Stimulated activated CD4-positive, alpha-beta T cell treated with anti-CD3 and anti-CD28 coated beads, Interleukin-1b, Interleukin-23, amount 100 ng/mL, for 4 hours (primary cell): ENCODE measurements around the gene ZNF433.

Experiments used
- DNase-seq, 2 donors: peaks; one replicate each; pipeline ENCODE4 v3.0.0-alpha.2; 2020; ENCODE audit warnings: low read depth in 2 of 2

Gene ZNF433

DNA sequence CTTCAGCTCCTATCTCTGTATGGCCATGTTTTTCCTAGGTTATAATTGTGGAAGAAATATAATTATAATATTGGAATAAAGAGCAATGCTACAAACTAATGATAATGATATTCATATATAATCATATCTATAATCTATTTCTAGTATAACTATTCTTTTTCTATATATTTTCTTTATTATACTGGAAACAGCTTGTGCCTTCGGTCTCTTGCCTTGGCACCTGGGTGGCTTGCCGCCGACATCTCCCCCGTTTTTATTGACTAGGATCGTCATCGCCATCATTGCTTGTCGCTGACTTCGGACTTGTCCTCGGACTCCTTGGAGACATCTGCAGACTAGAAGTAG, 46.4 kb downstream of the ZNF433 start:
- DNase-seq: no peak

DNA sequence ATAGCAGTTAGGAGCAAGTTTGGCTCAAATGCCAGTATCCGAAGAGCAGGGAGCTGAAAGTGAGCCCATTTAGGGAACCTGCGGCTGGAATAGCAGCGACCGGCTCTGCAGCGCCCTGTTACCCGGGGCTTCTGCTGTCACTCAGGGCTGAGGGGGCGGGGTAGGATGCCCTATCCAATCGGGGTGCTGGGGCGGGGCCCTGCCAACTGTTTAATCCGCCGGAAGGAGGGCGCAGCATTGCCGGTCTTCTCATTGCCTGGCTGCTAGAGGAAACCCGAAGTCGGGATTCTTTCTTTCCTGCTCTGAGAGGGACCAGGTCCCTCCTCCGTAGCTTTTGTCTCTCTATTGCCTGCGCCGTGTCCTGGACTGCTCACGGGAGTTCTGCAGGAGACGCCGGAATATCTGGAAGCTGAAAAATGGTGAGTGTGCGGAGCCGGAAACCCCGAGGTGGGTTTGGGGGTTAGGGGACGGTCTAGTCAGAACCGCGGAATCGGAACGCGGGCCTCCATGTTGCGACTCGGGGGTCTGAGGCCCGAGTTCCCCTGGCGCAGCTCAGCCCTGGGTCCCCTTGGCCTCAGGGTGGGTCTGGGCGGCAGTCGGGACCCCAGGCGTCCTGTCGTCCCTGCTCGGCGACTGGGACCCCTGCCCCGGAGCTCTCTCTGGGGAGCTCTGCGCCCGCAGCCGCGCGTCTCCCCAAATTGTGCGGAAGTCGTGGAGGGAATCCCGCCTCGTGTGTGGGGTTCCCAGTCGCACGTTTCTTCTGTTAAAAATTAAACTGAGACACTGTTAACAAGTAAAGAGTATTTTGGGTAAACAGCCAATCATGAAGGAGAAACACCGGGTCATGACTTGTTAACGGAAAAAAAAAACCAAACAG, 47.8 kb downstream of the ZNF433 start:
- peak; percentile 81 to 93 for DNase-seq

DNA sequence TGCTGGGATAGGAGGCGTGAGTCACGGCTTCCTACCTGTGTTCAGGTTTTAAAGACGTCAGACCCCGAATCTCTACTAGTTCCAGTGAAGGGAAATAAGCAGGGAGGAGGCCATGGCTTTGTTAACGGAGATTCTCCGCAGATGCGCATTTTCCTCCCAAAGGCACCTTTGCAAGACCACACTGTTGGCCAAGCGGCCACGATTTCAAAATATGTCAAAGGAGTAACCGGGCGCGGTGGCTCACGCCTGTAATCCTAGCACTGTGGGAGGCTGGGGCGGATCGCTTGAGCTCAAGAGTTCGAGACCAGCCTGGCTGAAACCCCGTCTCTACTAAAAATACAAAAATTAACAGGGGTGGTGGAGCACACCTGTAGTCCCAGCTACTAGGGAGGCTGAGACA, 48.7 kb downstream of the ZNF433 start:
- no peak for DNase-seq

DNA sequence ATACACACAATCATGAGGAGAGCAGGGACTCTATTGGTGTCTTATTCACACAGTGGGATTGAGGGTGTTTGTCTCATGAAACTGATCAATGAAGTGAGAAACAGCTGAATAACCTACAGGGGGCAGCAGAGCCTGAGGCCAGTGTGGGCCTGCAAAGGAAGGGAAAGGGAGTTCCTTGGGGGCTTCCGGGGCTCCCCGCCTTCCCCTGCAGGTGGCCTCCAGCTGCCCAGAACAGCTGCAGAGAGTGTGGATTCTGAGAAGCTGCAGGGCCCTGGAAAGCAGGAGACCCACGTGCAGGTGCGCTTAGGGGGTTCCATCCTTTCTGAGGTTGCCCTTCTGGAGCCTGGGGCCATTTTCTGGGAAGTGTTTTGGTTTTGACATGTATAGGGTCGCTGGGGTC, 50.5 kb downstream of the ZNF433 start:
- no peak for DNase-seq

DNA sequence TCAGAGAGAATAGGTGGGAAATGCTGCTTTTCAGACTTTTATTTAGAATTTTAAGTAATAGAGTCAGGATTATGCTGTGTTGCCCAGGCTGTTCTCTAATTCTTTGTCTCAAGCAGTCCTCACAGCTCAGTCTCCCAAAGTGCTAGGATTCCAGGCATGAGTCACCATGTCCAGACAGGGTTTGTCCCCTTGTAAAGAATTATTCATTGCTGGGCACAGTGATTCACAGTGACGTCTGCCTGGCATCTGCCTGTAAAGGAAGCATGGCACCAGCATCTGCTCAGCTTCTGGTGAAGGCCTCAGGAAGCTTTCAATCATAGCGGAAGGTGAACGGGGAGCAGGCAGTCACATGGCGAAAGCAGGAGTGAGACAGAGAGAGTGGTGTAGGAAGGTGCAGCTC, 53.0 kb downstream of the ZNF433 start:
- DNase-seq: no peak

DNA sequence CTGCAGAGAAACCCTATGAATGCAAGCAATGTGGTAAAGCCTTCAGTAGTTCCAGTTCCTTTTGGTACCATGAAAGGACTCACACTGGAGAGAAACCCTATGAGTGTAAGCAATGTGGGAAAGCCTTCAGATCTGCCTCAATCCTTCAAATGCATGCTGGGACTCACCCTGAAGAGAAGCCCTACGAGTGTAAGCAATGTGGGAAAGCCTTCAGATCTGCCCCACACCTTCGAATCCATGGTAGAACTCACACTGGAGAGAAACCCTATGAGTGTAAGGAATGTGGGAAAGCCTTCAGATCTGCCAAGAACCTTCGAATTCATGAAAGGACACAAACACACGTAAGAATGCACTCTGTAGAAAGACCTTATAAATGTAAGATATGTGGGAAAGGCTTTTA, 56.0 kb downstream of the ZNF433 start:
- DNase-seq: no peak

DNA sequence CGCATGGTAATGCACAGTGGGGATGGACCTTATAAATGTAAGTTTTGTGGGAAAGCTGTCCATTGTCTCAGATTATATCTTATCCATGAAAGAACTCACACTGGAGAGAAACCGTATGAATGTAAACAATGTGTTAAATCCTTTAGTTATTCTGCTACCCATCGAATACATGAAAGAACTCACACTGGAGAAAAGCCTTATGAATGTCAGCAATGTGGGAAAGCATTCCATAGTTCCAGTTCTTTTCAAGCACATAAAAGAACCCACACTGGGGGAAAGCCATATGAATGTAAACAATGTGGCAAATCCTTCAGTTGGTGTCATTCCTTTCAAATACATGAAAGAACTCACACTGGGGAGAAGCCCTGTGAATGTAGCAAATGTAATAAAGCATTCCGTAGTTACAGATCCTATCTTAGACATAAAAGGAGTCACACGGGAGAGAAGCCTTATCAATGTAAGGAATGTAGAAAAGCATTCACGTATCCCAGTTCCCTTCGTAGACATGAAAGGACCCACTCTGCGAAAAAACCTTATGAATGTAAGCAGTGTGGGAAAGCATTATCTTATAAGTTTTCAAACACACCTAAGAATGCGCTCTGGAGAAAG, 56.9 kb downstream of the ZNF433 start:
- DNase-seq: no peak

DNA sequence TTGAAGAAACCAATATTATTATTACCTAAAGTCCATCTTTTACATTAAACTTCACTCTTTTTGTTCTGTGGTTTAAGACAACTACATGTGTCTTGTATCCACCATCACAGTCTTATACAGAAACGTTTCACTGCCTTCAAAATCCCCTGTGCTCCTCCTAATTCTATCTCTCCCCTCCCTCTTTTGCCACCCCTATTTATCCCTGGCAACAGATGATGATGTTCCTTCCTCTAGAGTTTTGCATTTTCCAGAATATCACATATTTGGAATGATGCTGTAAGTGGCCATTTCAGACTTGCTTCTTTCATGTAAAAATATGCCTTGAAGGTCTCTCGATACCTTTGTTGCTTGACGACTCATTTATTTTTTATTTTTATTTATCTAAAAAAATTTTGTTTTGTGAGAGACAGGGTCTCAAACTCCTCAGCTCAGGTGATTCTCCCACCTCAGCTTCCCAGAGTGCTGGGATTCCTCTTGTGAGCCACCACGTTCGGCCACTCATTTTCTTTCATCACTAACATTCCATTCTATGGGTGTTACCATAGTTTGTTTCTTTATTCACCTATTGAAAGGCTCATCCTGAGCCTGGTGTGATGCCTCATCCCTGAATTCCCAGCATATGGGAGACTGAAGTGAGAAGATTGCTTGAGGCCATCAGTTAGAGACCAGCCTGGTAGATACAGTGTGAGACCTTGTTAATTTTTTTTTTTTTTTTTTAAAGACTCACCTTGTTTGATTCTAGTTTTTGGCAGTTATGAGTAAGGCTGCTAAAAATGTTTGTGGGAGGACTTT, 62.3 kb downstream of the ZNF433 start:
- DNase-seq: no peak

DNA sequence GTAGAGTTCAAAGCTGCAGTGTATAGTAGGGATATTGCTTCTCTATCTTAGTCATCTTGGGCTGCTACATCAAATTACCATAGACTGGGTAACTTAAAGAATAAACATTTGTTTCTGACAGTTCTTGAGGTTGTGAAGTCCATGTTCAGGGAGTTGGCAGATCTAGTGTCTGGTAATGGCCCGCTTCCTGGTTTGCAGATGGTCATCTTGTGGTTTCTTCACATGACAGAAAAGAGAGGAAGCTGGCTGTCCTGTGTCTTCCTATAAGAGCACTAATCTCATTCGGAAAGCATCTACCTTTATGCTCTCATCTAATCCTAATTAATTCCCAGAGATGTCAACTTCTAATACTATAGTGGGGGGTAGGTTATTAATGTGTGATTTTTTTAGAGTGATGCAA, 64.4 kb downstream of the ZNF433 start:
- DNase-seq: no peak

DNA sequence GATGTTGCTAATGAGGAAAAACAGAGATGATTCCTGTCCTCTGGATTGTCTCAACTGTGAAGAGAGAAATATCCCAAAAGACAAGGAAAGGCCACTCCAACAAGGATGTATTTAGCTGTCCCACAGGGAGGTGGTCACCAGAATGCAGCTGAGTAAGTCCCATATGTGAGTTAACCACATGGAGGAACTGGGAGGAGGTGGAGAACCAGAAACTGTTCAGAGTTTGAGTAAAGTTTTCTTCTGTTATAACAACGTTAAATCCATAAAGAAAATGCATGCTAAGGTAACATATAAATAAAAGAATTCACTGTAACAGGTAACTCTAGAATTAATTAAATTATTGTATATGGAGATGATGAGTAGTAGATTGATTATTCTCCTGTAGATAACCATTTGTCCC, 65.3 kb downstream of the ZNF433 start:
- no peak for DNase-seq

DNA sequence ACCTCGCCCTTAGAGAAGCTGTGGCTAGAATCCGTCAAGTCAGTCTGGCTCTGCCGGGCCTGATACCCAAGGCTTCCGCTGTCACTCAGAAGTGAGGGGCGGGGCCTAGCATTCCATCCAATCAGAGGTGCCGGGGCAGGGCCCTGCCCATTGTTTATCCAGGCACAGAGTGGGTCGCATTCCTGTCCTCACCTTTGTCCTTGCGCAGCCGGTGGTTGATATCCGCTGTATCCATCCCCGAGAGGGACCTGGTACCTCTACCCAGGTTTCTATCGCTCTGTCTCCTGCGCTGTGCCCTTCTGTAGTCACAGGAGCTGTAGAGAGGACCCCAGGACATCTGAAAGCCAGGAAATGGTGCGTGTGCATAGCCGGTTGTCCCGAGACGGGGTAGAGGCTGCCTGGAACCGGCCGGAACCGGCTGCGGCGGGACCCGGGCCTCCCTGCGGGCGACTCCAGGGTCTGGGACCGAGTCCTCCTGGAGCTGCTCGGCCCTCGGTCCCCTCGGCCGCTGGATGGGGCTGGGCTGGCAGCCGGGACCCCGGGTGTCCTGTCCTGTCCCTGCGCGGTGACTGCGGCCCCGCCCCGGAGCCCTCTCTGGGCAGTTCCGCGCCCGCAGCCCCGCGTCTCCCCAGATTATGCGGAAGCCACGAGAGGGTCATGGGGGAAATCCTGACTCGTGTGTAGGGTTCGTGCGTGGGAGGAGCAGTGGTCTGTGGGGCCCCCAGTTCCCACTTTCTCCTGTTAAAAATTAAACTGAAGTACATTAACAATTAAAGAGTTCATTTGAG, 70.4 kb downstream of the ZNF433 start, which contains the start of gene ZNF763:
ZNF763 (plus strand) TSS at position 183 of the 788 bp plus-strand sequence; CDS start at position 352, 169 bp downstream.
- DNase-seq: peak; percentile 66 to 78
